HUDEP-2 (cell line): Measurements from ENCODE around the gene HK1.
A peak's percentile ranks its signal among the peaks of the same experiment; 100 is the strongest.

Source experiments
- DNase-seq, 76 experiments: peaks; one replicate each; lab custom pipeline; 2025; ENCODE audit not compliant: unreplicated experiment in 76 of 76; lab: John Stamatoyannopoulos, UW

The HK1 gene

DNA sequence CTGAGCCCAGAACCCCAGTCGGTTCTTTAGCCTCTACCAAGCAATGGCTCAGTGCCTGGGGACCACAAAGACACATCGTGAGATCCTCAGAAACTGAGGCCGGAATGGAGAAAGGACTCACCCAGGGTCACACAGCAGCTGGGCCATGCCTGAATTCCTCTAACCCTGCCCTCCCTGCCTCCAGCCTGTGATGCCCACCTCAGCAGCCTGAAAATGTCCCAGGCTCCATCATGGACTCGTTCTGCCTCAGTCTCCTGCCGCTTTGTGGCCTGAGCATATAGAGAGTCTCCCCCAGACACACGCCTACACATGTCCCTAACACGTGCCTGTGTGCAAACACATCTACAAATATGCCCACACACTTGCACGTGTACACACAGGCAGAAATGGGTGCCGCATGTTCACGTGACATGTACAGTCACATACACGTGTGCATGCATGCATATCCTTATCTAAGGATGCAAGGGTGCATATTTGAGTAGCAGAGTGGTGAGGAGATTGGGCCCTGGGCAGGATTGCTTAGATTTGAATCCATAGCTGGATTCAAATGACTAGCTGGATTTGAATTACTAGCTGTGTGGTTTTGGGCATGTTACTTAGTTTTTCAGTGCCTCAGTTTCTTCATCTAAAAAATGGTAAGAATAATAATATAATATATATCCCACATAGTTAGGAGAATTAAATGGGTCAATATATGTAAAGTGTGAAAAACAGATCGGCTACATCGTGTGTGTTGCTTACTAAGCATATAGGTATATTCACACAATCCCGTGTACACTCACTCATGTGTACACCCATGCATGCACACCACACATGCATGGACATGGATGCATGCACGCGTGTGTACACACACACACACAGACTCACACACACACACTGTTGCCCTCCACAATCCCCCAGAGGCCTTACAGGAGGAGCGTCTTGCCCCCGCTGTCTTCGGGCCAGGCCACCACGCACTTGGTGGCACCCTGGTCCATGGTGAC is 136.0 kb downstream of the HK1 start:
- DNase-seq: no peak

- peak in 2 of 76 experiments; percentile 11 to 16 for DNase-seq
Observed at GRCh38 chr10:69415049-69415448, 136.8 kb downstream of the HK1 start.

GRCh38 chr10:69415951-69416350 is 137.7 kb downstream of the HK1 start:
- DNase-seq: no peak

DNA sequence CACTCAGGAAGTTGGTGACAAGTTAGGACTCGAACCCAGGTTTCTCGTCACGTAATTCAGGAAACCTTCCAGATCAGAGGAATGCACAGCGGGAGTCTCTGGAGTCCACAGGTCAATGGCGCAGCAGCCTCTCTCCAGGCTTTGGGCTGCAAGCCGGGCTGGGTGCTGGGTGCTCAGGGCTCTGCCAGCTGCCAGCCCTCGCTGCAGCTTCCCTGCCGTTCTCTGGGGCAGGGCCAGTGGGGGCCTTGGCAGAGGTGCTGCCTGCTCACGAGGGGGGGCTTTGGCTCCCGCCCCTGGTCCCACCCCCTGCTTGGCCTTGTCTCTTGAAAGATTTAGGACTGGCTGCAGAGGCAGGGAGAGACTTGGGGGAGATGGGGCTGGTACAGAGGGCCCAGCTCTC is 138.4 kb downstream of the HK1 start, which contains the start of gene TACR2:
Gene TACR2 (minus strand): TSS at position 224 of the 400 bp plus-strand sequence. CDS start 595 bp downstream, outside the sequence.
- no peak for DNase-seq

- DNase-seq: no peak
Observed at GRCh38 chr10:69417542-69417941, 139.2 kb downstream of the HK1 start.

GRCh38 chr10:69418052-69418752 is 139.9 kb downstream of the HK1 start:
- DNase-seq: no peak

DNA sequence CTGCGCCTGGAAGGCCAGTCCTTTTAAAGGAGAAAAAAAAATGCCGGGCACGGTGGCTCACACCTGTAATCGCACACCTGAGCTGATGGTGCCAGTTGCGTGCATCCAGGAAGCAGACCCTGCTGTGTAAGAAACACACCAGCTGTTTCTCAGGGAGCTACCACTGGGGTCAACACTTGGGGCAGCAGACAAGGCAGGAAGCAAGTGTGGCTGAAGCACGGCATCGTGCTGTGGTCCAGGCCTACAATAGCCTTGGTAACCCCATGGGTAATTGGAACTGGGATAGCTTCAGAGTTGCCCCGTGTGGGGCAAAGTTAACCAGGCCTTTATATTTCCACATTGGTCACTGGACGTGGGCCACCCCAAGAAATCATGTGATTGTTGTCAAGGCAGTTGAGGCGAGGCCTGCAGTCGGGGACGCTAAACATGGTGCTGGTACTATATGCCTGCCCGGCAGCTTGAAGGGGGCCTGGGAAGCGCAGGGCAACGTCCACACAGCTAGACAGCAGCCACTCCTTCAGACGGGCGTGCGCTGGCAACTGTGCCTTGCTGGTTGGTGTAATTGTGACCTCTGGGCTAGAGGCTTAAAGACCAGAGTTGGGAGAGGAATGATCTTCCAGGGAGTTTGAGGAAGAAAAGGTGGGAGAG is 140.9 kb downstream of the HK1 start:
- no peak for DNase-seq

DNA sequence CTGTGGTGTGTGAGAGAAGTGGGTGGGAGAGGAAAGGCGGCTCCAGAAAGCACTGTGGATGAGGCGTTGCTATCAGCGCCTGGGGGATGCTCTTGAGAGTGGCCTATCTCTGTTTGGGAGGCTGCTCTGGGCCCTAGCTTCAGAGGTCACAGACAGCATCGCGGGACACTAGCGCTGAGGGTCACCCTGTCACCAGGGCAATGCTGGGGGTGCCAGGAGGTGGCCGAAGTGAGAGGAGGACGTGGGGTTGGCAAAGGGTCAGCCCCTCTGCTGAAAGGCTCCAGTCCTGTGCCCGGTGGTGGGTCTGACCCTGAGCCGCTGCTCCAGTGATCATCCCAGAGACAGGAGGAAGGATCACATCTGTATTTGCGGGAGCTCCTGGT is 141.4 kb downstream of the HK1 start:
- DNase-seq: no peak

DNA sequence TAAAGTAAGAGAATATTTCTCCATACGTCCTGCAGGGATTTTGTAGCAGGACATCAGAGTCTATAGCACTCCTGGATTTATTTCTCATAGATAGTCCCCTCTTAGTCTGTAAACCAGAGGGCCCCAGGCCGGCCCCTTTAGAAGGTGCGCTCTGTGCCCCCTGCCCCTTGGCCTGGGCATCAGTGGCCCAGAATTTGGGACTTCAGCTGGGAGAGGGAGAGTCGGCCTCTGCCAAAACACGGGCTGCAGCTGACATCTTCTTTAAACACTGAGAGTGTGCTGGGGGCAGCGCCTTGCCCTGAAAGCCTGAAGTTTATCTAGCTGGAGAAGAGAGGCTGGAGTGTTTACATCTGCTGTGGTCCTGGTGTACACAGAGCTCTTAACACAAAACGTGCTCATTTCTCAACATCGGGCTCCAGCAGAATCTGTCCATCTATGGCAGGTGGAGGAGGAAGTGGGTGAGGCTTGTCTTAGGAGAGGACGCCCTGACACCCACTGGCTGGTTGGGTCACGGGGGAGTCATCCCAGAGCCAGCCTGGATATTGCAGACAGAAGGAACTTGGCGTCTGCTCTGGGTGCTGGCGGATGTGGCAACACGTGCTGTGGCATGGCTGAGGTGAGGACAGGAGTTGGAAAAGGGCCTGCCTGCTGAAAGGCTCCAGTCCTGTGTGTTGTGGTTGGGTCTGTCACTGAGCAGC is 143.5 kb downstream of the HK1 start:
- DNase-seq: no peak

DNA sequence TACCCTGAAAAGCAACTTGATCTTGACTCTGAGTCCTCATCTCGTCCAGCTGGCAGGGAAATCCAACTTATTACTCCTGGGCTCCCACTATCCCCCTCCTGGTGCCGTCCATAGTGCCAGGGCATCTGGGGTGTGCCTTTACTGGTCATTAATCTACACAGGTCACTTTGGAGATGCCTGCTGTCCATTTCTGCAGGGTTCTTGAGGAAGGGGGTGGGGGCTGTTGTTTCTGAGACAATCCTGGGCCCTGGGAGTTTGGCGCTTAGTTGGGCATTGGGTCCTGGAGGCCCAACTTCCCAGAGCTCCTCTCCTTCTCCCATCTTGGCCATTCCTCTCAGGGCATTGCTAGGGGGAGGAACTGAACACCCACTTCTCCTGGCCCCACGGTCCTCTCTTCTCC is 144.4 kb downstream of the HK1 start:
- no peak for DNase-seq

- no peak for DNase-seq
Observed at GRCh38 chr10:69425041-69425440, 146.7 kb downstream of the HK1 start.

GRCh38 chr10:69425511-69426298 is 147.4 kb downstream of the HK1 start:
- DNase-seq: no peak

DNA sequence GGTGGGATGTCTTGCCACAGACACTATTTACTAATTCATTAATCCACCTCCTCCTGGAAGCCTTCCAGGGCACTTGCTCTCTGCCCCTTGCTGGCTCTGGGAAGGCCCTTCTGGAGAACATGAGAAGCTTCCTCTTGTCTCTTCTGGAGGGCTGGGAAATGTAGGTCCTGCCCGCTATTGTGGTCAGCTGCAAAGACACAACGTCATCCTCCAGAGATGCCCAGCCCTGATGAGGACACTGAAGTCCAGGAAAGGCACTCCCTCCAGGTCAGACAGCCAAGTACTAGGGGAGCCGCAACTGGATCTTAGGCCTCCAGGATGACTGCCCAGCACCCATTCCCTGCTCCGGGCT is 148.1 kb downstream of the HK1 start:
- DNase-seq: no peak

DNA sequence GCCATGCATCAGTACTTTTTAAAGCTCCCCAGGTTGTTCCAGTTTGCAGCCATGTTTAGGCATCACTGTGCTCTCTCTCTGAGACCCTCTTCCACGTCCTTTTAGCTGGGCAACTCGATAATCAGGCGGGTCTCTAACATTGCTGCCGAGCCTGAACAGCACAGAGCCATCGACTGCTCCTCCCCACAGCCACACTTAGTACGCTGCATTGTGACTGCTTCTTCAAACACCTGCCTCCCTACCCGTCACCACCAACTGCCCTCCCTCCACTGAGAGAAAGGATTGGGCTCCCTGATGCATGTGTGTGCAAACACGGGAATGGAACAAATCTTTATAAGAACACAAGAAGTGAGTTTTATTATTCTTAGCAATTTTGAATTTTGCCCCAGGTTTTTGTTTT is 149.9 kb downstream of the HK1 start:
- no peak for DNase-seq

DNA sequence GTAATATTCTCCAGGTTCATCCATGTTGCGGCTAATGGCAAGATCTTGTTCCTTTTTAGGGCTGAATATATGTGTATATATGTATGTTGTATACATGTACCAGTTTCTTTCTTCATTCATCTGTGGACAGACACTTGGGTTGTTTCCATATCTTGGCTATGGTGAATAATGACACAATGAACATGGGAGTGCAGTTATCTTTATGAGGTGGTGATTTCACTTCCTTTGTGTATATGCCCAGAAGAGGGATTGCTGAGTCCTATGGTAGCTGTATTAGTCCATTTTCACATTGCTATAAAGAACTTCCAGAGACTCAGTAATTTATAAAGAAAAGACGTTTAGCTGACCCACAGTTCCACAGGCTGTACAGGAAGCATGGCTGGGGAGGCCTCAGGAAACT is 155.9 kb downstream of the HK1 start:
- DNase-seq: no peak

DNA sequence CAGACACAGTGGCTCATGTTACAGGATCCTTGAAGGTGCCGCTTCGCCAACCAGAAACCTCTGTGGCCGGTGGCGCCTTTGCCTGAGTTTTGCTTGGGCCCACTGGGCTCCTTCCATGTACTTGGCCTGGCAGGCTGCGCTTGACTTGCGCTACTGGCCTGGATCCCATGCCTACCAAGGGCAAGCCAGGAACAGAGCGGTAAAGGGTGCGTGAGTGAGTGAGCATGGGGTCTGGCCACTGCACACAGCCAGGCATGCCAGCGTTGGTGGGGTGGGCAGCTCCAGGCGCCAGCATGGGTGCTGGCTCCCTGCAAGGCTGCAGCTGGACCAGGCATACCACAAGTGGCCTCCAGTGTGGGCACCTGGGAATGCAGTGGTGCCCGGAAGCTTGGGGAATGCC is 156.6 kb downstream of the HK1 start:
- no peak for DNase-seq

DNA sequence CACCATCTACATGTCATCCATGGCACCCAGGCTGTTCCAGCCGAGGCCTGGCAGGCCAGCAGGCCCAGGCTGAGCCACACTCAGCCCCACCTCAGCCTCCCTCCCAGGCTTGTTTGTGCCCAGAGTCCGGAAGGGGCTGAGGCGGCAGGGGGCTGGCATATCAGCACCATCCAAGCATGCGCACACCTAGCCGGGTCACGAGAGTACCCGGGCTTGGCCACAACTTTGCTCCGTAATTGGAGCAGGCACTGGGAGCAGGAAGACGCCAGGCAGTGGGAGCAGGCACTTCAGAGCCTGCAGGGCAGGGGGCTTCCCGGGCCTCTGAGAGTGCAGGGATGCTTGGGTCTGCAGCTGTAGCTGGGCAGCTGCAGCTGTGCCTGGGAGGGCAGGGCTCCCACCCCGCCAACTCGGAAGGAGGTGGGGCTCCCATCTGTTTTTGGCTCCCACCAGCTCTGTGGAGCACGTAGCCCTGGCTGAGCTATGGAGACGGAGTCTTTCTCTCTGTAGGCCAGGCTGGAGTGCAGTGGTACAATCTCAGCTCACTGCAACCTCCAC is 157.7 kb downstream of the HK1 start:
- DNase-seq: no peak

DNA sequence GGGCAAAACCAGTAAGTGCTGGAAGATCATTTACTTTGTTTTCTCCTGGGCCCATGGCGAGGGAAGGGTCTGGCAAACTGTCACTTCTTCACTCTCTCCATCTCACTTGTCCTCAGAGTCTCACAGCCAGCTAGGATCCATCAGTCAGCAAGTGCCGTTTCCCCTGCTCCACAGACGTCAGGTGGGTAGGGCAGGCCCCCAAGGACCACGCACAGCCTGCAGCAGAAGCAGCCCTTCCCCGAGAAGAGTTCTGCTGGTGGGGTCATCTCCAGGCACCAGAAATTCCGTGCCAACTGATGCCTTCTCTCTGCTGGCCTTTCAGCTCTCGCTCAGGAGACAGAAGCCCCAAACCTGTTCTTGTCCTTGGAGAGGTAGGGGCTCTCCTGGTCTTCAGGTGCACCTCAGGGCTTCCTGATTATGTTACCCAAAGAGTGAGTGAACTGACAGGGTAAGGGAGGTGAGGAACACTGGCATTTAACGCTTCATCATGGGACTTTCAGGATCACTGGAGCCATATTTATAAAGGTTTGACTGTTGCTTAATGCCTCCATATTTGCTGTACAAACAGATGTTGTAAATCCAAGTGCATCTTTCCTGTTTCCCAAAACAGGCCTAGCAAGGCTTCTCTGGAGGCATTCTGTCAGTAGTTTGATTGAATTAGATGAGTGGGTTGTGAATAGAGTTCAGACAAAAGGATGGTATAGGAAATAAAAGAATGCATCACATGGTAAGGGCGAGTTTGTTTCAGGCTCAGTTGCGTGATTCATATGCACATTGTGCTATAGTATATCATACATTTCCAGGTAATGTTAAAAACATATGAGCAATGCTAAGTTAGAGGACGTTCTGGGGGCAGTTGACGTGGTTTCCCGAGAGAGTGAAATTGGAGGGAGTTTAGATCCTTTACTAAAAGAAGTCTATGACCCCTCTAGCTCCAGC is 159.3 kb downstream of the HK1 start:
- DNase-seq: no peak
